DMS 273 (cell line): ENCODE data around the gene TRIM56.
"Not testable (repeated sequence)": the region's sequence is repeated elsewhere in the genome, so short reads cannot be mapped to it uniquely, and the experiment has no call there.

Source experiments
- DNase-seq: peaks from one replicate; lab custom pipeline; 2025; ENCODE audit not compliant: unreplicated experiment; lab: John Stamatoyannopoulos, UW

The TRIM56 gene, protein sequence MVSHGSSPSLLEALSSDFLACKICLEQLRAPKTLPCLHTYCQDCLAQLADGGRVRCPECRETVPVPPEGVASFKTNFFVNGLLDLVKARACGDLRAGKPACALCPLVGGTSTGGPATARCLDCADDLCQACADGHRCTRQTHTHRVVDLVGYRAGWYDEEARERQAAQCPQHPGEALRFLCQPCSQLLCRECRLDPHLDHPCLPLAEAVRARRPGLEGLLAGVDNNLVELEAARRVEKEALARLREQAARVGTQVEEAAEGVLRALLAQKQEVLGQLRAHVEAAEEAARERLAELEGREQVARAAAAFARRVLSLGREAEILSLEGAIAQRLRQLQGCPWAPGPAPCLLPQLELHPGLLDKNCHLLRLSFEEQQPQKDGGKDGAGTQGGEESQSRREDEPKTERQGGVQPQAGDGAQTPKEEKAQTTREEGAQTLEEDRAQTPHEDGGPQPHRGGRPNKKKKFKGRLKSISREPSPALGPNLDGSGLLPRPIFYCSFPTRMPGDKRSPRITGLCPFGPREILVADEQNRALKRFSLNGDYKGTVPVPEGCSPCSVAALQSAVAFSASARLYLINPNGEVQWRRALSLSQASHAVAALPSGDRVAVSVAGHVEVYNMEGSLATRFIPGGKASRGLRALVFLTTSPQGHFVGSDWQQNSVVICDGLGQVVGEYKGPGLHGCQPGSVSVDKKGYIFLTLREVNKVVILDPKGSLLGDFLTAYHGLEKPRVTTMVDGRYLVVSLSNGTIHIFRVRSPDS

DNA sequence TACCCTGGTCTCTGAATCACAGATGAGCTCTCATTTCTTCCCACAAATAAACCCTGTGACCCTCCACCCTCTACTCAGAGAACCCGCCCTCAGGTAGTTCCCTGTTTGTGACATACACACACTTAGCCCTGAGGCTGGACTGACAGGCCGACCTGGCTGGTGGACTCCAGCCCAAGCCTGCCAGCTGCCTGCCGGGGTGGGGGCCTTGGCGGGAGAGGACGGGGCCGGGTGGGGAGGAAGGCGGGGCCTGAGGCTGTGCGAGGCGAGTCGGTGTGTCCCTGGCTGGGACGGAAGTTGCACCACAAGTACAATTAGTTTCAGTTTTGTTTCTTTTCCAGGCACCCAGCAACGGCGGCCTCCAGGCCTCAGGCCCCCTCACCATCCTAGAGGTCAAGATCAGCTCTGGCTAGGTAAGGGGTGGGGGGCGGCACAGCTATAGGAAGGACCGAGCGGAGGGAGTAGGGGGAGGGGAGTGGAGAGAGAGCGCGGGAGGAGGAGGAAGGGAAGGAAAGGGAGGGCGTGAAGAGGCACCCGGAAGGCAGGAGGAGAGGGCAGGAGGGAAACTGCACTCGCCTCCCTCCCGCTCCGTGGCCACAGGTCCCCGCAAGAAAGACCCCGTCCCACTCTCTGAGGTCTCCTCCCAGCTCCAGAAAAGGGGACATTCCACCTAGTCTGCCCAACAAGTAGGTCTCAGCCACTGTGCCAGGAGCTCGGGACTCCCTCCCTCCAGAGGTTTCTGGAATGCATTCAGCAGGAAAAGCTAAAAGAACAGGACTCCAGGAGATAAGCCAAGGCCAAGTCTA lies at the start of gene TRIM56:
Gene TRIM56, plus strand, starts transcription at position 320 of the 803 bp plus-strand sequence. CDS start 1,832 bp downstream, outside the sequence.
- peak; percentile 89 for DNase-seq

DNA sequence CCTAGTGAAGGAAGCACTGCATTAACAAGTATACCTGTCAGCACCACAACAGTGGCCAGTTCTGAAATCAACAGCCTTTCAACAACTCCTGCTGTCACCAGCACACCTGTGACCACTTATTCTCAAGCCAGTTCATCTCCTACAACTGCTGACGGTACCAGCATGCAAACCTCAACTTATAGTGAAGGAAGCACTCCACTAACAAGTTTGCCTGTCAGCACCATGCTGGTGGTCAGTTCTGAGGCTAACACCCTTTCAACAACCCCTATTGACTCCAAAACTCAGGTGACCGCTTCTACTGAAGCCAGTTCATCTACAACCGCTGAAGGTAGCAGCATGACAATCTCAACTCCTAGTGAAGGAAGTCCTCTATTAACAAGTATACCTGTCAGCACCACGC lies 49.3 kb upstream of the TRIM56 start:
- DNase-seq, result no peak

GRCh38 chr7:101041283-101041682 lies 44.0 kb upstream of the TRIM56 start:
- not testable (repeated sequence) for DNase-seq

- peak; percentile 34 for DNase-seq
These were observed 26.9 kb upstream of the TRIM56 start for GRCh38 chr7:101058355-101058754.

DNA sequence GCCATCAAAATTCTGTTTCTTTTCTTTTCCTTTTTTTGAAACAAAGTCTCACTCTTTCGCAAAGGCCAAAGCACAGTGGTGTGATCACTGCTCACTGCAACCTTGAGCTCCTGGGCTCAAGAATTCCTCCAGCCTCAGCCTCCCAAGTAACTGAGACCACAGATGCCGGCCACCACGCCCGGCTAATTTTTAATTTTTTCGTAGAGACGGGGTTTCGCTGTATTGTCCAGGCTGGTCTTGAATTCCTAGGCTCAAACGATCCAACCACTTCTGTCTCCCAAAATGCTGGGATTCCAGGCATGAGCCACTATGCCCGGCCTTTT lies 25.7 kb upstream of the TRIM56 start:
- DNase-seq, result no peak

- DNase-seq, result no peak
These were observed 24.3 kb upstream of the TRIM56 start for GRCh38 chr7:101060992-101061391.

DNA sequence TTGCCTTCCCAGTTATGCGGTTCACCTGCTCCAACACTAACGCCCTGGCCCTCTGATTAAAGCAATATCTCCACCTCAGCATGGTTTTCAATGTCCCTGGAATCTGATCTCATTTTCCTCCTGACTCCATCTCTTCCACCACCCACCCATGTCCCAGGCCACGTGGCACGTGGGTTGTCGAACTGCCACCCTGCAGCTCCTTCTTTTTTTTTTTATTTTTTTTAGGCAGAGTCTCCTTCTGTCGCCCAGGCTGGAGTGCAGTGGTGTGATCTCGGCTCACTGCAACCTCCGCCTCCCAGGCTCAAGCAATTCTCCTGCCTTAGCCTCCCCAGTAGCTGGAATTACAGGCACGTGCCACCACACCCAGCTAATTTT lies 21.1 kb upstream of the TRIM56 start:
- DNase-seq, result not testable (repeated sequence)

- not testable (repeated sequence) for DNase-seq
These were observed 20.1 kb upstream of the TRIM56 start for GRCh38 chr7:101065162-101065561.

DNA sequence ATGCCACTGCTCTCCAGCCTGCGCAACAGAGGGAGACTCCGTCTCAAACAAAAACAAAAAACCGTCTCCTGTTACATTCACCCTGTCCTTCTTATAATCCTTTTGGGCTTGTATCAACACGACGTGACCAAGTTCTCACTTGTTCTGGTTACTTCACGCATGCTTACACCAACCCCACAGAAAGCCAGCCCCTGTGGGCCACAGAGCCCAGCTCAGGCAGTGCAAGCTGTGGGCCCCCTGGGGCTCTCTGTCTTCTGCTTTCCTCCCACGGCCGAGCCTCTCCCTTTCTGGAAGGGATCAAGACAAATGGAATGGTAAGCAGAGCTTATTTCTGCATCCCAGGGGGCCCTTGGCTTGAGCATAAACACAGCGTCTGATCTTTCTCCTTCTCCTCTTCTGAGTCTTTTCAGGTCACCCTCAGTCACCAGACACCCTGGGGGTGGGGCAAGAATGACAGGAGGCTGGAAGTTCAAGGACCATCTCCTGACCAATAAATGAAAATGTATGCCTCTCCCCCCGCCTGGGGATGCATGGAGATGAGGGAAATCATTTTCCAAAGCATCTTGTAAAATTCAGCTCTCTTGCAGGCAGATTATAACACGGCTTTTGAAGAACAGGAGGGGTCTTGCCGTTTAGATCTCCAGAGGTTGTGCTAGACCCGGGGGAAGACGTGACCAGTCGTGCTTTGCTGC lies 19.0 kb upstream of the TRIM56 start:
- peak; percentile 66 for DNase-seq

GRCh38 chr7:101066833-101067177 lies 18.5 kb upstream of the TRIM56 start:
- no peak for DNase-seq

DNA sequence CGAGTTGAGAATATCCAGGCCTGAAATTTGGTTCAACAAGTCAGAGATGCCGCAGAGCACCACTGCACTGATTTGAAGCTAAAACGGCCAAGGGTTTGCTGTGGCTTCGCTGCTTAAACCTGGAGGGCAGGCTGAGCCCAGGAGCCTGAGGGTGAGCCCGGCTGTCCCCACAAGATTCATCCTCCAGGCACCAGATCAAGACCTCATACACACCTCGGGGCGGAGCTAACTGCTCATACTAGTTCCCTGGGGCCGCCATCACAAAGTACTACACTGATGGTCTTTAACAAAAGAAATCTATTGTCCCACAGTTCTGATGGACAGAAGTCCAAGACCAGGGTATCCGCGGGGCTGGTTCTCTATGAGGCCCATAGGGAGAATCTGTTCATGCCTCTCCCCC lies 16.9 kb upstream of the TRIM56 start:
- no peak for DNase-seq

DNA sequence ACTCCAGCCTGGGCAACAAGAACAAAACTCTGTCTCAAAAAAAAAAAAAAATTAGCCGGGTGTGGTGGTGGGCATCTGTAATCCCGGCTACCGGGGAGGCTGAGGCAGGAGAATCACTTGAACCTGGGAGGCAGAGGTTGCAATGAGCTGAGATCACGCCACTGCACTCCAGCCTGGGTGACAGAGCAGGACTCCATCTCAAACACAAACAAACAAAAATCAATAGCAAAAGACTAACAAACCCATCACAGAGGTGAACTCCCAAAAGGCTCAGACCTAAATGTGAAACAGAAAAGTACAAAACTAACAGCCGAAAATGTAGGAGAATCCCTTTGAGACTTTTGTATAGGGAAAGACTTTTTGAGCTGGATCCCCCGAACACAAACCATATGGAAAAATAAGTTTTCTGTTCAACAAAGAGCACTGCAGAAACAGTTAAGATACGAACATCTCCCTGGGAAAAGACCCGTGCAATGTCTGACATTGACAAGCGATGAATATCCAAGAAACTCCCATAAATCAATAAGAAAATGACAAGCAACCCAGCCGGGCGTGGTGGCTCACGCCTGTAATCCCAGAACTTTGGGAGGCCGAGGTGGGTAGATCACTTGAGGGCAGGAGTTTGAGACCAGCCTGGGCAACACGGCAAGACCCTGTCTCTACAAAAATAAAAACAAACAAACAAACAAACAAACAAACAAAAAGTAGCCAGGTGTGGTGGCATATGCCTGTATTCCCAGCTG lies 13.7 kb upstream of the TRIM56 start:
- DNase-seq, result not testable (repeated sequence)

DNA sequence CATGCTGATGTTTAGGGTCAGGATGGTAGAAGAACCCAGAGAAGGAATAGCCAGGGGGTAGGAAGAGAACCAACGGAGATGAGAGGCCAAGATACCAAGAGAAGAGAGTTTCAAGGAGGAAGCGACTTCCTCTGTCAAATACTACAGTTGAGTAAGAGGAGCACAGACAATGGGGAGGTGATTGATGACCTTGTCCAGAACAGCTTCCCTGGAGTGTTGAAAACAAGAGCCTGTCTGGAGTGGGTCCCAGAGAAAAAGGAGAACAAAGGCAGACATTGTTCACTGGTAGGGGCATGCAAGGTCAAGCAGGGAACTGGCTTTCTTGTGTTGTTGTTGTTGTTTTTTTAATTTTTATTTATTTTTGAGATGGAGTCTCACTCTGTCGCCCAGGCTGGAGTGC lies 9.6 kb upstream of the TRIM56 start:
- no peak for DNase-seq

DNA sequence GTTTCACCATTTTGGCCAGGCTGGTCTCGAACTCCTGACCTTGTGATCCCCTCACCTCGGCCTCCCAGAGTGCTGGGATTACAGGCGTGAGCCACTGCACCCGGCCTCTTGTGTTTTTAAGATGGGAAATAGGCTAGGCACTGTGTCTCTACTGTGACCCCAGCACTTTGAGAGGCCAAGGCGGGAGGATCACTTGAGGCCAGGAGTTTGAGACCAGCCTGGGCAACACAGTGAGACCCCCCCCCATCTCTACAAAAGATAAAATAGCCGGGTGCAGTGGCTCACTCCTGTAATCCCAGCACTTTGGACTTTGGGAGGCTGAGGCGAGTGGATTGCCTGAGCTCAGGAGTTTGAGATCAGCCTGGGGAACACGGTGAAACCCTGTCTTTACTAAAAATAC lies 9.1 kb upstream of the TRIM56 start:
- not testable (repeated sequence) for DNase-seq

DNA sequence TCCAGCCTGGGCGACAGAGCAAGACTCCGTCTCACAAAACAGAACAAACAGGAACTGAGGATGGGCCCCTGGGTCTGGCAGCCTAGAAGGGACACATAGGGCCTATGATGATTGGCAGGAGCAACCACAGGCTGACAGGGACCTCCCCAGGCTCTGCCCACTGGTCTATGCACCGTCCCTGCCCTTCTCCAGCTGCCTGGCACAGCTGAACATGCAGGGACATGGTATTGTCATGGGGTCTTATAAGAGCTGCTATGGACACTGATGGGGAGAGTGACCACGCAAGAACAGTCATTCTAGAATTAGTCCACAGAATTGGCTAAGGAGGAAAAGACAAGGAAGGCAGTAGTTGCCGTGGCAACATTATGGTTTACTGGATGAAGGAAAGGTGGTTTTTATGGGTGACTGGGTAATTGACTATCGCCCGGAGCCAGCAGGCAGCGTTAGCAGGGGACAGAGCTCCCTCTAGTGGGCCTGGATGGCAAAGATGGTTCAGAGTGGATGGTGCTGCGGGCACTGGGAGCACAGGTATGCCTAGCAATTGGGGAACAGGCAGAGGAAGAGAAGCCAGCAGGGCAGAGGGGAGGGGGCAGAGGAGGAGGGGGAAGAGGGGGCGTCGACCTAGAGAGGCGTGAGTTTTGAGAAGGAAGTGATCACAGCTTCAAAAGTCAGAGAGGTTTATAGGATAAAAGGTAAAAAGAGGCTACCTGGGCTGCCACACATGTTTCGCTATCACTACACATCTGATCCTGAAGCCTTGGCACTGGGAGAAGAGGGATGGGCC lies 7.8 kb upstream of the TRIM56 start:
- DNase-seq, result peak; percentile 91

DNA sequence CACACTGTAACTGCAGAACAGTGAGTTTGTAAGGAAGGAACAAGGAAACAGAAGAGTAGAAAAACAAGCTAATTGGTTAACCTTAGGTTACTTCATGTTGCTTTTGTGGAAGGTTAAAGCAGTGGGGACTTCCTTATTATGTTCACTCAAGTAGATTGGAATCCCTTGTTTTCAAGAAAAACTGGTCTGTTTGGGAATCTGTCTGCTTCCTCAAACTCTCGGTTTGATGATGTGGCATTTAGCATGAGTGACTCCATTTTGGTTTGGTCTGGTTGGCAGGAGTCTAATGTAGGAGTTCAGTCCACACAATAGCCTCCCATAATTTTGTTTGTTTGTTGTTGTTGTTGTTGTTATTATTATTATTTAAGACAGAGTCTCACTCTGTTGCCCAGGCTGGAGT lies 3.8 kb upstream of the TRIM56 start:
- DNase-seq, result no peak

DNA sequence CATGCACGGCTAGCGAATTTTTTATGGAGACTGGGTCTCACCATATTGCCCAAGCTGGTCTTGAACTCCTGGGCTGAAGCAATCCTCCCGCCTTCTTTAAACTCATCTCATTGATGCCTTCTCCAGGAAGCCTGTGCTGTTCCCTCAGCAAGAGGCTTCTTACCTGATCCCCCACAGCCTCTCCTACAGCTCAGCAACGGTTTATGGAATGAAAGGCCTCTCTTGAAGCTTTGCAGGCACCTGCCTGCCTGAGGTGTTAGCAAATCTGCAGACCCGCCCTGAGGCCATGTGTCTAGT lies 468 bp upstream of the TRIM56 start:
- DNase-seq, result no peak

DNA sequence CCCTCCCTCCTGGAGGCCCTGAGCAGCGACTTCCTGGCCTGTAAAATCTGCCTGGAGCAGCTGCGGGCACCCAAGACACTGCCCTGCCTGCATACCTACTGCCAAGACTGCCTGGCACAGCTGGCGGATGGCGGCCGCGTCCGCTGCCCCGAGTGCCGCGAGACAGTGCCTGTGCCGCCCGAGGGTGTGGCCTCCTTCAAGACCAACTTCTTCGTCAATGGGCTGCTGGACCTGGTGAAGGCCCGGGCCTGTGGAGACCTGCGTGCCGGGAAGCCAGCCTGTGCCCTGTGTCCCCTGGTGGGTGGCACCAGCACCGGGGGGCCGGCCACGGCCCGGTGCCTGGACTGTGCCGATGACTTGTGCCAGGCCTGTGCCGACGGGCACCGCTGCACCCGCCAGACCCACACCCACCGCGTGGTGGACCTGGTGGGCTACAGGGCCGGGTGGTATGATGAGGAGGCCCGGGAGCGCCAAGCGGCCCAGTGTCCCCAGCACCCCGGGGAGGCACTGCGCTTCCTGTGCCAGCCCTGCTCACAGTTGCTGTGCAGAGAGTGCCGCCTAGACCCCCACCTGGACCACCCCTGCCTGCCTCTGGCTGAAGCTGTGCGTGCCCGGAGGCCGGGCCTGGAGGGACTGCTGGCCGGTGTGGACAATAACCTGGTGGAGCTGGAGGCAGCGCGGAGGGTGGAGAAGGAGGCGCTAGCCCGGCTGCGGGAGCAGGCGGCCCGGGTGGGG lies 2.2 kb downstream of the TRIM56 start:
- no peak for DNase-seq

DNA sequence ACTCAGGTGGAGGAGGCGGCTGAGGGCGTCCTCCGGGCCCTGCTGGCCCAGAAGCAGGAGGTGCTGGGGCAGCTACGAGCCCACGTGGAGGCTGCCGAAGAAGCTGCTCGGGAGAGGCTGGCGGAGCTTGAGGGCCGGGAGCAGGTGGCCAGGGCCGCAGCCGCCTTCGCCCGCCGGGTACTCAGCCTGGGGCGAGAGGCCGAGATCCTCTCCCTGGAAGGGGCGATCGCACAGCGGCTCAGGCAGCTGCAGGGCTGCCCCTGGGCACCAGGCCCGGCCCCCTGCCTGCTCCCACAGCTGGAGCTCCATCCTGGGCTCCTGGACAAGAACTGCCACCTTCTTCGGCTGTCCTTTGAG lies 2.8 kb downstream of the TRIM56 start:
- DNase-seq, result no peak
